AG20443 (cell line): ENCODE data around the gene SLC35A5.

Experiments
- DNase-seq: peaks from one replicate; pipeline ENCODE4 v3.0.0; 2012; ENCODE audit warnings: low spot score, mixed read lengths

SLC35A5 gene

GRCh38 chr3:112569265-112569664 lies 7.4 kb downstream of the SLC35A5 start:
- DNase-seq: no peak

DNA sequence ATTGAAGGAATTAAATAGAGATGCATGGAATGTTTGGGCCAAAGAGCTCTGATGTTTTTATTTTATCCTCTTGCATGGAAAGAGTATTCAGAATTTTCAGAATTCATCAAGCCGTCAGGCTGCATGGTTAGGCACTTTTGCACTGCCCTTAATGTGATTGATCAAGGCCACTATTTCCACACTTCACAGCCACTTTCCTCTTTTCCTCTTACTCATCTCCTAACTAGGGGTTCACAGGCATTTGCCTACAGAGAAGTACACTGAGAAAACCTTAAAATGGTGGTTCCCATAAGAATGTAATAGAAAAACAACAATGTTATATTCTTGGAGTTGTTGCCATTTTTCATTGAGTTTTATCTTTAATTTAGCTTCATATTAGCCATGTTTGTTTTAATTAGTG lies 10.9 kb downstream of the SLC35A5 start:
- no peak for DNase-seq

- DNase-seq: no peak
Measured at GRCh38 chr3:112579232-112579631, 17.4 kb downstream of the SLC35A5 start.

- peak; percentile 36 for DNase-seq
Measured at GRCh38 chr3:112579697-112580096, 17.9 kb downstream of the SLC35A5 start.

- peak; percentile 18 for DNase-seq
Measured at GRCh38 chr3:112582244-112582874, 20.5 kb downstream of the SLC35A5 start.

- no peak for DNase-seq
Measured at GRCh38 chr3:112583105-112583504, 21.3 kb downstream of the SLC35A5 start.

DNA sequence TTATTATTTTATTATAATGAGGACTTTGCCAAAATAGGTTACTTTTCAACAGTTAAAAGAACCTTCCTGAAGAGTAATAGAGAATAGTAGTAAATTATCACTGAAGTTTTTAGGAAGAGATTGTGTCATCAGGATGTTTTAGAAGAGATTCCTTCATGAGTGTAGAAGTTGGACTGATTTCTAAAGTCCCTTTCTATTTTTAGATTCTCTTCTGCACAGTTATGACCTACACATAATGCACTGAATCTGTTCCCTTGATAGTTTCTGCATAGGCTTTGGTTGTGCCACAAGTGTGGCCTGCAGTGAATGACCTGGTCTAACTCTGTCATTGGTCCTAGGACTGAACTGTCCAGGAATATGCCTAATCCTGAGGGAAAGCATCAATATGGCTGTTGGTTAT lies 23.9 kb downstream of the SLC35A5 start:
- no peak for DNase-seq

DNA sequence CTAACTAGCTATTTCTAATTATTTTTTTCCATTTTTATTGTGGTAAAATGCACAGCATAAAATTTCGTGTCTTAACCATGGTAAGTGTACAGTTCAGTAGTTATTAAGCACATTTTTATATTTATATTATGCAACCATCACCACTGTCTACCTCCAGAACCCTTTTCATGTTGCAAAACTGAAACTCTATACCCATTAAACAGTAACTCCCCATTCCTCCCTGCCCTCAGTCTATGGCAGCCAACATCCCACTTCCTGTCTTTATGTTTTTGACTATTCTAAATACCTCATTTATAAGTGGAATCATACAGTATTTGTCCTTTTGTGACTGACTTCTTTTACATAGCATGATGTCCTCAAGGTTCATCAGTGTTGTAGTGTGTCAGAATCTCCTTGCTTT lies 25.5 kb downstream of the SLC35A5 start:
- DNase-seq: no peak

GRCh38 chr3:112593258-112593657 lies 31.4 kb downstream of the SLC35A5 start:
- DNase-seq: no peak

DNA sequence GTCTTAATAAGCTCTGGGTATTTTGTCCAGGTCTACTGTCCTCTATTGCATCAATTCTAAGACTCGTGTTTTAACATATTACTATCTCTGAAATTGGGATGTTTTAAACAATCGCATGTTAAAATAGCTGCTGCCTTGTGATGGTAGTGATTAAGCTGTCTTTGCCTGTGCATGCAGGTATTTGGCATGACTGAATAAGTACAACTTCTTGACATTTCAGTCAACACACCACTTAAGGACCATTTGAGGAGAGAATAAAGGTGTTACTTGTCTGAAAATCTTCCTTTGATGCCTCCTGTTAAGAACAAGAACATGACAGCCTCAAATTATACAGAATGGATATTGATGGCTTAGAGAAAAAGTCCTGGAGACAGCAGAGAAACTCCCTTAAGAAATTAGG lies 33.0 kb downstream of the SLC35A5 start:
- DNase-seq: no peak

GRCh38 chr3:112597945-112598344 lies 36.1 kb downstream of the SLC35A5 start:
- no peak for DNase-seq

DNA sequence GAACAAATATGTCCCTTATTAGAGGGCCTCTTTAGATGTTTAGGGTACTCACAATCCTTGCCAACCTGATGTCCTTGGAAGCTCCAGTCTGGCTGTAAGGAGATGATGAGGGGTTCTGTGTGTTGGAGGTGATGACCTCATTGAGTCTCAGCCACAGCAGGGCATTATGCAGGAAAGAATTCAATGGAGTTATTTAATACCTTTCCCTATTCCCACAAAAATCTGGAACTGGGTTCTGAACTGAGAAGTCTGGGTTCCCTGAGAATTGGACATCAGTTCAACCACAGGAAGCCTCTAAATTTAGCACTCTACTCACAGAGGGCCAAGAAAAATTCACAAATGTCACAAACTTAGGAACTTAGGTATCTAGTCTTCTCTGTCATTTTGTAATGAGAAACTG lies 36.9 kb downstream of the SLC35A5 start:
- DNase-seq: no peak

DNA sequence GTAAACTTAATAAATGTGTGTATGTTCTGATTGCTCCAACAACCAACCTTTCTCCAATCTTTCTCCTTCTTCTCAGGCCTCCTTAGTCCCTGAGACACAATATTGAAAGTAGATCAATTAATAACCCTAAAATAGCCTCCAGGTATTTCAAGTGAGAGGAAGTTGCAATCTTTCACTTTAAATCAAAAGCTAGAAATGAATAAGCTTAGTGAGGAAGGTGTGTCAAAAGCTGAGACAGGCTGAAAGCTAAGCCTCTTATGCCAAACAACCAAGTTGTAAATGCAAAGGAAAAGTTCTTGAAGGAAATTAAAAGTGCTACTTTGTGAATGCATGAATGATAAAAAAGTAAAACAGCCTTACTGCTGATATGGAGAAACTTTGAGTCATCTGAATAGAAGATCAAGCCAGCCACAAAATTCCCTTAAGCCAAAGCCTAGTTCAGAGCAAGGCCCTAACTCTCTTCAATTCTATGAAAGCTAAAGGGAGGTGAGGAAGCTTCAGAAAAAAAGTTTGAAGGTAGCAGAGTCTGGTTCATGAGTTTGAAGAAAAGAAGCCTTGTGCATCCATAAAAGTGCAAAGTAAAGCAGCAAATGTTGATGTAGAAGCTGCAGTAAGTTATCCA lies 40.5 kb downstream of the SLC35A5 start:
- no peak for DNase-seq

- DNase-seq: peak; percentile 47
Measured at GRCh38 chr3:112604536-112604935, 42.7 kb downstream of the SLC35A5 start.

- peak; percentile 61 for DNase-seq
Measured at GRCh38 chr3:112605285-112605684, 43.4 kb downstream of the SLC35A5 start.

GRCh38 chr3:112606098-112606497 lies 44.3 kb downstream of the SLC35A5 start:
- no peak for DNase-seq

DNA sequence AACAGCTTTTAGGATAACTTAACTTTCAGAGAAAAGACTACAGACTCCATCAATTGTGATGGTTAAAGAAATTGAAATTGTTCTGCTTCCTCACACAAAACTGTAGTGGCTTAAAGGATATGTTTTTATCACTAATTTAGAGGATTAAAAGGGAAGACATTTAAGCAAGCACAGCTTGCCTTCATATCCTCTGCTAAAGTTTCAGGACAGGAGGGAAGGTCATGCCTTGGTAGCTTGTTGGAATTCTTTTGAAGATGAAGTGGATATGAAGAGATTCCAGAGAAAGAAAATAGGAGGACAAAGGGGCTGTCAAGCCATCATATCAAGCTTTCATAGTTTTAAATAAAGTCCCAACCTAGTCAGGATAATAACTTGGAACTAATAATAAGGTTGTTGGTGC lies 46.0 kb downstream of the SLC35A5 start:
- no peak for DNase-seq

DNA sequence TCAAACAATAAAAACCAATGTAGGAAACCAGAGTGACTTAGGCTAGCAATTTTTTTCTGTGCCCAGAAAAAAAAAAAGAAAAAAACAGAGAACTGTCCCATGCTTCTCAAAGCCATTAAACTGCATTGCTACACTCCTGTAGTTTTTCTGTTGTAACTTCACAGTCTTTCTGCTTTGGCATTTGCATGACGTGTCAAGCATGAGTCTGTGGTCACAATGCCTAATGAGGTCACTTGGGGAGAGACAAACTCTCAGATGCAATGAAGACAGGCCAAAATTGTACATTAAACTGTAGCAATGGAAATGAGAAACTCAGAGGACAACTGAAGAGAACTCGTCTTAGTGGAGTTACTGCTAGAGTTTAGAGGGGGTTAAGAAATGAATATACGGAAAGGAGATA lies 48.3 kb downstream of the SLC35A5 start:
- peak; percentile 79 for DNase-seq

DNA sequence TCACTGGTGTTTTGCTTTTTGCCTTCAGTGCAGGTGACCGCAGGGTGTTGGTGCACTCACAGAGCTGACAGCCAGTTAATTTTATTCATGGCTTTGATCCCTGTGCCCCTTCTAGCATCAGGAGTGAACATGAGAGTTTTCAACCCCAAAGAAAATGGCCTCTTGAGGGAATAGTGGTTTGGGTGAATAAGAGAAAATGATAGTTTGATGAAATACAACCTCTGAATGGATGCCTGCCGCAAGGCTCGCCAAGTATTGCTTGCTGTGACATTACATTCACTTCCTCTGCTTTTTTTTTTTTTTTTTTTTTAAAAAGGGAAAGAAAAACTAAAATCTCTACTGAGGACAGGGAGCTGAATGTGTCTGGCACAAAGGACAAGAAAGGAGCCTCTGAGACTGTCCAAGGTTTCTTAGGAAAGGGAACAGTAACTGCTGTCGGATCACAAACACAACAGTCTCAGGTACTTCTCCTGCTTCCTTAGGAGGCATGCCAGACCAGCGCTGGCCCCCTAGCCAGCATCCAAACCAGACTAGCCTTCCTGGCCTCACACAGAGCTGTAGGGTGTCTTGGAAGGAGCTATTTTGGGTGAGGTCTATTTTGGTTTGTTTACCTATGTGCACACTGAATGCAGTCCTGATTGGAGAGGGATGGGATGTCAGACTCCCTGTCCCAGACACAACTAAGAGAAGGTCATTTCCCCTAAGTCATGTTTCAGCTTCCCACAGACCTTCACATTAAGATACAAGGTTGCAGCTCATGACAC lies 50.1 kb downstream of the SLC35A5 start:
- no peak for DNase-seq

DNA sequence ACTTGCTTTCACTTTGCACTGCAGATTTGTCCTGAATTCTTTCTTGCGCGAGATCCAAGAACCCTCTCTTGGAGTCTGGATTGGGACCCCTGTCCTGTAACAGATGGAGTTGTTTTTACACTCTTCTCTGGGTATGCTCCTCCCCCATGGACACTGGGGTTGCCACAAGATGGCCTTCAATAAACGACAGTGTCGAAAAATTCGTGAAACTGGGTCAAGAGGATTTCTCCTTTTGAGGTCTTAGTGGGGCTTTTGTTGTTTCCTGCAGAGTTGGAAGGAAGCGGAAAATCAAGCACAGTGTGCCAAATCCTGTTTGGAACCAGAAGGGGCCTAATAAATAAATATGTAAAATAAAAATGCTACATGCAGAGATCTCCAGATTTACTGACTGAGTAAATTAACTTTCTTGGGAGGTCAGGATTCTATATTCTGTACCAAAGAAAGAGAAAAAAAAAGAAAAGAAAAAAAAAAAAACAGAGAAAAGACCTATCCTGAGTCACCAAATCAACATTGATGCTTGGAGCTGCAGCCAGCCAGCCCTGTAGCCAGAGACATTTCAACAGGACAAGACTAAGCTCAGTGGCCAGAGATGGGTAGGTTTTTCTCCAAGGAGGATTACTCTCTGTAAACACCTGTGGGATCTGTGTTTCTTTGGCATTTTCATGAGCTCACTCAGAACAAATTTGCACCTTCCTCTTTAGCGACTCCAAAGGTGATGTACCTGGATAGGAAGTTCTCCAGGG lies 54.3 kb downstream of the SLC35A5 start:
- no peak for DNase-seq

GRCh38 chr3:112617285-112617684 lies 55.4 kb downstream of the SLC35A5 start:
- no peak for DNase-seq

DNA sequence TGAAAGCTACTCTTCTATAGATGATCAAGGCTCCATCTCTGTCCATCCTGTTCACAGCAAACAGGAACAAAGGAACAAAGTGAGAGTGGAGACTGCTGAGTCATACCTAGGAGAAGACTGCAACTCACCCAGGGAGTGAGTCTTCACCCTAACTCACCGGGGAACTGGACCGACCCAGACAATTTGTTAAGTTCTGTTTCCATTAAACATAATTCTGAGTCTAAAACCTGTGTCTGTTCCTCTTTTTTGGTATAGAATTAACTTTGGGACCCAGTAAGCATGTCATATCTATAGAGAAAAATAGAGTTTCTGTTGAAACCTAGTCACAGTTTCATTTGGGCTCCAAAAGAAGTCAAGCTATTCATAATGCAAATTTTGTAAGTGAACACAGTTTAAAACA lies 57.5 kb downstream of the SLC35A5 start:
- peak; percentile 47 for DNase-seq

DNA sequence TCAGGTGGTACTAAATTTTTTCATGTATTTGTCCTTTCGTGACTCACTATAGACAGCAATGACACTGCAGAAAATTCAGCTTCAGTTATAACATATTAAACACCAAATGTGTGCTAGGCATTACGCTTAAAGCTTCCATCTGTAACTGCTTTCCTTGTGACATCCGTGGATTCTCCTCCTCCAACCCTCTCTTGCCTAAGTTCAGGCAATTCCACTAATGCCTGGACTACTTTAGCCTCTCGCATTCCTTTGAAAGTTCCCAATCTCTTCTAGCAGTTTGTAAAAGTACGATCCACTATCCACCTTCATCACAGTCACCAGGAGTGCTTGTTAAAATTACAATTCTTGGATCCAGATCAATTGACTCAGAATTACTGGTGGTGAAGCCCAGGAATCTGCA lies 61.4 kb downstream of the SLC35A5 start:
- no peak for DNase-seq
